ENCODE measurements around the gene RASA3. TPM values are rescaled to one million over a fixed set of nuclear protein-coding genes. Genes with fewer than 3 reads are reported as not detected.
"Not testable (repeated sequence)": the region's sequence is repeated elsewhere in the genome, so short reads cannot be mapped to it uniquely, and the experiment has no call there.

Gene RASA3
- total and polyA plus RNA-seq, 2 donors (not counting 3 experiments of a cell fraction or from before 2014, with no cell fraction given), result 26.5 to 53.8 TPM

- intact Hi-C loops (cut with micrococcal nuclease), result no loop called here
- BruUV-seq (replicated peaks), result no TSS peak
- Histone ChIP-seq H3K27ac (ENCODE audit: insufficient read depth, low read depth, low read length) (no peak overlapping the region), H3K9ac (replicated peaks; ENCODE audit: extremely low read depth, insufficient read depth, low read length) (no peak overlapping the region), H2AFZ (ENCODE audit: low read depth, low read length) (no peak overlapping the region), H4K20me1 (replicated peaks; ENCODE audit: control insufficient read depth, extremely low read depth, insufficient read depth, low read length) (no peaks in the 10 kb centered on the region), H3K27me3 (ENCODE audit: control insufficient read depth in 2 of 2, insufficient read depth in 2 of 2, low read length in 2 of 2) (no peaks in the 10 kb centered on the region), H3K4me1 (ENCODE audit: control insufficient read depth, extremely low read depth, insufficient read depth, low read length) (no peaks in the 10 kb centered on the region), H3K9me1 (replicated peaks; ENCODE audit: control insufficient read depth, extremely low read depth, insufficient read depth, low read length) (no peaks in the 10 kb centered on the region), H3K79me2 (ENCODE audit: control insufficient read depth, insufficient read depth, low read length) (peaks cover 5% of the 10 kb centered on the region), H3K36me3 (ENCODE audit: control insufficient read depth in 2 of 2, extremely low read depth in 1 of 2, insufficient read depth in 2 of 2, low read length in 2 of 2) (peaks cover 10 to 64% of the 10 kb centered on the region in 2 experiments), H3K4me2 (ENCODE audit: insufficient read depth, low read length) (no peak overlapping the region), H3K9me3 (replicated peaks; ENCODE audit: control insufficient read depth, insufficient read depth, low read length) (no peaks in the 10 kb centered on the region), H3K4me3 (replicated peaks in 1 of 3; ENCODE audit: insufficient read depth in 1 of 3, low read depth in 1 of 3, low read length in 3 of 3) (no peak overlapping the region)
- TF ChIP-seq JUN (IDR thresholded peaks at IDR 0.05; ENCODE audit: borderline replicate concordance, insufficient read depth, insufficient read length, low read depth), result no peak
- no peak for TF ChIP-seq GATA2 (IDR thresholded peaks at IDR 0.05; ENCODE audit: insufficient read depth, insufficient read length, low read depth, low read length)
- no peak for TF ChIP-seq POLR2AphosphoS5 (IDR thresholded peaks at IDR 0.05; ENCODE audit: insufficient read depth, low read depth, low read length)
- TF ChIP-seq CTCF (IDR thresholded peaks at IDR 0.05; ENCODE audit: extremely low read depth in 1 of 2, insufficient read depth in 1 of 2, low read depth in 1 of 2, low read length in 2 of 2), result no peak
- TF ChIP-seq MYC (IDR thresholded peaks at IDR 0.05; ENCODE audit: low read depth, low read length), result no peak
- TF ChIP-seq MAX (IDR thresholded peaks at IDR 0.05; ENCODE audit: insufficient read depth, insufficient read length), result no peak
- no peak for TF ChIP-seq POLR2A (IDR thresholded peaks at IDR 0.05; ENCODE audit: low read depth, low read length)
- TF ChIP-seq EZH2 (IDR thresholded peaks at IDR 0.05; ENCODE audit: borderline replicate concordance, low read depth, low read length, severe bottlenecking), result no peak
- no peak for TF ChIP-seq FOS (IDR thresholded peaks at IDR 0.05; ENCODE audit: borderline replicate concordance, insufficient read depth, low read length)
- no peak for DNase-seq (ENCODE audit: low read depth, low spot score)
- dilution Hi-C loops (cut with MboI; ENCODE audit: extremely low pct_ligation_motif_present, low sequenced_read_pairs), result no loop called here
- no peak for FAIRE-seq
- POLR2A ChIA-PET, result no interaction called here
- CTCF ChIA-PET, result no interaction called here
Measured at GRCh38 chr13:114020750-114021463, 111.5 kb downstream of the RASA3 start.

GRCh38 chr13:114020134-114020533 lies 112.3 kb downstream of the RASA3 start:
- H3K27ac ChIP-seq (ENCODE audit: insufficient read depth, low read depth, low read length); H4K20me1 ChIP-seq (replicated peaks; ENCODE audit: control insufficient read depth, extremely low read depth, insufficient read depth, low read length); CTCF ChIA-PET; H3K27me3 ChIP-seq (ENCODE audit: control insufficient read depth in 2 of 2, insufficient read depth in 2 of 2, low read length in 2 of 2); H3K9me1 ChIP-seq (replicated peaks; ENCODE audit: control insufficient read depth, extremely low read depth, insufficient read depth, low read length); H3K4me3 ChIP-seq (replicated peaks in 1 of 3; ENCODE audit: insufficient read depth in 1 of 3, low read depth in 1 of 3, low read length in 3 of 3); intact Hi-C loops (cut with micrococcal nuclease); H2AFZ ChIP-seq (ENCODE audit: low read depth, low read length); H3K9ac ChIP-seq (replicated peaks; ENCODE audit: extremely low read depth, insufficient read depth, low read length); H3K4me2 ChIP-seq (ENCODE audit: insufficient read depth, low read length); H3K79me2 ChIP-seq (ENCODE audit: control insufficient read depth, insufficient read depth, low read length); FAIRE-seq; H3K9me3 ChIP-seq (replicated peaks; ENCODE audit: control insufficient read depth, insufficient read depth, low read length); BruUV-seq (replicated peaks); dilution Hi-C loops (cut with MboI; ENCODE audit: extremely low pct_ligation_motif_present, low sequenced_read_pairs); POLR2A ChIA-PET; DNase-seq (ENCODE audit: low read depth, low spot score); H3K4me1 ChIP-seq (ENCODE audit: control insufficient read depth, extremely low read depth, insufficient read depth, low read length): not testable (repeated sequence)
- H3K36me3 ChIP-seq (ENCODE audit: control insufficient read depth in 2 of 2, extremely low read depth in 1 of 2, insufficient read depth in 2 of 2, low read length in 2 of 2), result peaks cover 11 to 65% of the 10 kb centered on the region in 2 experiments

Measured in endothelial cell of umbilical vein (primary cell).